ENCODE results near the gene KIT. TPM values are rescaled to one million over a fixed set of nuclear protein-coding genes. Genes with fewer than 3 reads are reported as not detected.

The KIT gene
- total and polyA plus RNA-seq, 10 of the 15 experiments (the other 5 are each of a cell fraction or from before 2014, with no cell fraction given) = 0.01 to 0.03 TPM; not detected in 8

DNA sequence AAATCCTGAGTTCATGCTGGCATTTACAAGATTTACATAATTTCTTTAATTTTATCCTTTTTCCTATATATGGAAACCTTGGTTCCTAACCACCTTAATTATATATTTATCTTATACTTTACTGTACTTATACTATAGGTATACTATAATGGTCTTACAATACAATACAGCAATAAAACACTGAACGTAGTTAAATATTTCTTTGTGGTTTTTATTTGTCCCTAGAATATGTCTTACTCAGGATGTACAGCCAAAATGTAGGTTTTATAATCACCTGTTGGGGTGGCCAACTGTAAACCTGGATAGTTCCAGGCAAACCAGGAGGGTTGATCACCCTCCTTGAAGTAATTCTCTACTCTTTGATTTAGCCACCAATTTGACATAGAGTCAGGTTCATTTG lies 48.4 kb upstream of the KIT start:
- CTCF ChIA-PET = interaction anchor here (1.3 kb wide), 1 partner anchor 10 kb away, joined by 3 read pairs; no protein-coding TSS in a partner anchor
- WGBS (ENCODE audit: insufficient coverage, insufficient replicate concordance, low lambda C conversion rate, missing lambda C conversion rate) = 0% methylated on average over 1 of the region's 1 CpG

More for the DNA sequence above, 48.4 kb upstream of the KIT start:
- SMC1A ChIA-PET (ENCODE audit: uncharacterized antibody, unreplicated experiment) = no interaction called here
- no peak overlapping the region for H2AFZ ChIP-seq (ENCODE audit: control insufficient read depth, low read depth, low read length)
- RAD21 ChIA-PET (ENCODE audit: unreplicated experiment) = no interaction called here
- DNase-seq (ENCODE audit: low read depth, low spot score) (no peak), ATAC-seq (no peak), FAIRE-seq (no peak)
- H3K9me3 ChIP-seq (replicated peaks; ENCODE audit: control insufficient read depth, insufficient read depth, low read length) = no peaks in the 10 kb centered on the region
- H3K4me2 ChIP-seq (ENCODE audit: control insufficient read depth, insufficient read depth) = no peak overlapping the region
- intact Hi-C loops (cut with micrococcal nuclease; ENCODE audit: unreplicated experiment) = no loop called here
- no peak for TF ChIP-seq RELB (IDR thresholded peaks at IDR 0.05; ENCODE audit: low read depth)
- TF ChIP-seq SMAD5 (IDR thresholded peaks at IDR 0.05; ENCODE audit: low read depth) = no peak
- no peak for TF ChIP-seq IRF5 (IDR thresholded peaks at IDR 0.05; ENCODE audit: borderline replicate concordance)
- no peak for TF ChIP-seq SMARCA5 (IDR thresholded peaks at IDR 0.05)
- TF ChIP-seq ZSCAN29 (IDR thresholded peaks at IDR 0.05) = no peak
- TF ChIP-seq PAX5 (IDR thresholded peaks at IDR 0.05; ENCODE audit: borderline replicate concordance, low read depth, low read length) = no peak
- TF ChIP-seq RB1 (IDR thresholded peaks at IDR 0.05; ENCODE audit: borderline replicate concordance) = no peak
- TF ChIP-seq TCF12 (IDR thresholded peaks at IDR 0.05; ENCODE audit: low read depth, low read length) = no peak
- TF ChIP-seq FOXM1 (IDR thresholded peaks at IDR 0.05; ENCODE audit: low read depth, low read length) = no peak
- TF ChIP-seq NR2C2 (IDR thresholded peaks at IDR 0.05; ENCODE audit: borderline replicate concordance, control insufficient read depth, insufficient read length, low read depth) = no peak
- TF ChIP-seq MXI1 (IDR thresholded peaks at IDR 0.05; ENCODE audit: low read depth, low read length) = no peak
- no peaks in the 10 kb centered on the region for H3K4me1 ChIP-seq (ENCODE audit: control insufficient read depth, insufficient read depth, low read length)
- in situ Hi-C loops (cut with MboI) = no loop called here
- no peak overlapping the region for H3K27ac ChIP-seq (ENCODE audit: control insufficient read depth, insufficient read depth)
- no peak overlapping the region for H3K4me3 ChIP-seq
- H4K20me1 ChIP-seq (ENCODE audit: control insufficient read depth, insufficient read depth) = no peaks in the 10 kb centered on the region
- no peak overlapping the region for H3K9ac ChIP-seq (ENCODE audit: control insufficient read depth, insufficient read depth, low read length)
- no TSS peak for BruUV-seq (replicated peaks)
- no peaks in the 10 kb centered on the region for H3K79me2 ChIP-seq (ENCODE audit: control insufficient read depth, insufficient read depth, low read length)
- POLR2A ChIA-PET = no interaction called here
- no peaks in the 10 kb centered on the region for H3K36me3 ChIP-seq (ENCODE audit: control insufficient read depth in 2 of 2, insufficient read depth in 2 of 2, low read length in 1 of 2)
- no peaks in the 10 kb centered on the region; a peak in 1 of 4 replicates for H3K27me3 ChIP-seq (replicated peaks in 1 of 2; ENCODE audit: control insufficient read depth in 2 of 2, insufficient read depth in 2 of 2, low read length in 1 of 2)

Measured in GM12878 (cell line).